ENCODE measurements around the gene DCAF10. TPM values are rescaled to one million over a fixed set of nuclear protein-coding genes. Genes with fewer than 3 reads are reported as not detected.

Gene DCAF10
- total and polyA plus RNA-seq, 10 of the 15 experiments (the other 5 are each of a cell fraction or from before 2014, with no cell fraction given) = 3.9 to 21.7 (median 9.8) TPM

GRCh38 chr9:37790096-37790495, 10.5 kb upstream of the DCAF10 start:
- Histone ChIP-seq H3K4me1 (ENCODE audit: control insufficient read depth, insufficient read depth, low read length) (no peaks in the 10 kb centered on the region), H3K79me2 (ENCODE audit: control insufficient read depth, insufficient read depth, low read length) (peaks cover 10% of the 10 kb centered on the region), H3K9me3 (replicated peaks; ENCODE audit: control insufficient read depth, insufficient read depth, low read length) (no peaks in the 10 kb centered on the region), H3K4me3 (no peak overlapping the region), H3K4me2 (ENCODE audit: control insufficient read depth, insufficient read depth) (no peak overlapping the region), H4K20me1 (ENCODE audit: control insufficient read depth, insufficient read depth) (no peaks in the 10 kb centered on the region), H2AFZ (ENCODE audit: control insufficient read depth, low read depth, low read length) (no peak overlapping the region), H3K27me3 (replicated peaks in 1 of 2; ENCODE audit: control insufficient read depth in 2 of 2, insufficient read depth in 2 of 2, low read length in 1 of 2) (no peaks in the 10 kb centered on the region), H3K36me3 (ENCODE audit: control insufficient read depth in 2 of 2, insufficient read depth in 2 of 2, low read length in 1 of 2) (no peaks in the 10 kb centered on the region), H3K9ac (ENCODE audit: control insufficient read depth, insufficient read depth, low read length) (no peak overlapping the region), H3K27ac (ENCODE audit: control insufficient read depth, insufficient read depth) (no peak overlapping the region)
- WGBS (ENCODE audit: insufficient coverage, insufficient replicate concordance, low lambda C conversion rate, missing lambda C conversion rate) = 95% methylated on average over 2 of the region's 2 CpGs
- ATAC-seq (no peak), DNase-seq (ENCODE audit: low read depth, low spot score) (no peak), FAIRE-seq (no peak)
- intact Hi-C loops (cut with micrococcal nuclease; ENCODE audit: unreplicated experiment) = no loop called here
- ChIA-PET POLR2A (interaction anchor here (0.5 to 0.7 kb wide), 3 partner anchors 9 to 294 kb away, joined by 4 to 12 read pairs (median 4); no protein-coding TSS in a partner anchor), SMC1A (ENCODE audit: uncharacterized antibody, unreplicated experiment) (no interaction called here), CTCF (no interaction called here), RAD21 (ENCODE audit: unreplicated experiment) (no interaction called here)
- TF ChIP-seq CBX3 (IDR thresholded peaks at IDR 0.05; ENCODE audit: borderline replicate concordance, low read depth) (no peak), GABPA (IDR thresholded peaks at IDR 0.05; ENCODE audit: low read depth) (no peak), CHD4 (IDR thresholded peaks at IDR 0.05) (no peak), JUND (IDR thresholded peaks at IDR 0.05; ENCODE audit: low read depth, low read length) (no peak), HDAC6 (IDR thresholded peaks at IDR 0.05; ENCODE audit: unreplicated experiment) (no peak), NFYB (IDR thresholded peaks at IDR 0.05; ENCODE audit: insufficient read depth, low read depth, low read length) (no peak), EP300 (IDR thresholded peaks at IDR 0.05; ENCODE audit: borderline replicate concordance in 1 of 2, control insufficient read depth in 1 of 2, low read depth in 2 of 2, low read length in 2 of 2) (no peak), RUNX3 (IDR thresholded peaks at IDR 0.05; ENCODE audit: low read length) (no peak), TCF3 (IDR thresholded peaks at IDR 0.05; ENCODE audit: borderline replicate concordance, insufficient read depth, low read depth, low read length) (no peak), CREM (IDR thresholded peaks at IDR 0.05; ENCODE audit: low read depth) (no peak), NR2C1 (IDR thresholded peaks at IDR 0.05) (no peak), NFIC (IDR thresholded peaks at IDR 0.05; ENCODE audit: low read depth, low read length) (no peak), SRF (IDR thresholded peaks at IDR 0.05; ENCODE audit: low read depth in 2 of 2, low read length in 2 of 2) (no peak), SMAD1 (IDR thresholded peaks at IDR 0.05; ENCODE audit: low read depth, partially characterized antibody) (no peak), MYB (IDR thresholded peaks at IDR 0.05; ENCODE audit: borderline replicate concordance, low read depth, low read length) (no peak), BRCA1 (IDR thresholded peaks at IDR 0.05; ENCODE audit: low read depth, low read length) (no peak), IRF3 (IDR thresholded peaks at IDR 0.05) (no peak)
- BruUV-seq (replicated peaks) = no TSS peak
- in situ Hi-C loops (cut with MboI) = no loop called here

Data from GM12878 (cell line).